GM21515 (cell line): ENCODE results near the gene ZCCHC3.

Source experiments
- ATAC-seq: cut with Tn5 transposase; IDR thresholded peaks from one replicate; pipeline ENCODE4 v1.9.1; 2021; ENCODE audit not compliant: unreplicated experiment

The ZCCHC3 gene

GRCh38 chr20:278607-279571 lies 18.5 kb upstream of the ZCCHC3 start:
- no peak for ATAC-seq

GRCh38 chr20:284172-284571 lies 13.2 kb upstream of the ZCCHC3 start:
- ATAC-seq = no peak

GRCh38 chr20:286508-286907 lies 10.9 kb upstream of the ZCCHC3 start:
- ATAC-seq = no peak

GRCh38 chr20:288956-289692 lies 8.2 kb upstream of the ZCCHC3 start:
- ATAC-seq = no peak

GRCh38 chr20:289693-290083 lies 7.7 kb upstream of the ZCCHC3 start:
- ATAC-seq = no peak

- ATAC-seq = peak; percentile 83
Observed at GRCh38 chr20:290084-290831, 7.1 kb upstream of the ZCCHC3 start, which contains the start of gene C20orf96. Gene C20orf96 (minus strand): TSS chr20:290750. CDS start chr20:290610, 140 bp downstream.

GRCh38 chr20:294602-295001 lies 2.8 kb upstream of the ZCCHC3 start:
- ATAC-seq = no peak

GRCh38 chr20:295804-296203 lies 1.6 kb upstream of the ZCCHC3 start:
- no peak for ATAC-seq

- peak; percentile 24 for ATAC-seq
Observed at GRCh38 chr20:297925-298775, 780 bp downstream of the ZCCHC3 start.

- no peak for ATAC-seq
Observed at GRCh38 chr20:298776-299391, 1.5 kb downstream of the ZCCHC3 start.

- ATAC-seq = no peak
Observed at GRCh38 chr20:300345-300990, 3.1 kb downstream of the ZCCHC3 start.

- no peak for ATAC-seq
Observed at GRCh38 chr20:301886-302848, 4.8 kb downstream of the ZCCHC3 start.

GRCh38 chr20:305745-306144 lies 8.4 kb downstream of the ZCCHC3 start:
- ATAC-seq = no peak

GRCh38 chr20:308427-309038 lies 11.2 kb downstream of the ZCCHC3 start:
- no peak for ATAC-seq

GRCh38 chr20:309306-309840 lies 12.0 kb downstream of the ZCCHC3 start:
- no peak for ATAC-seq

- ATAC-seq = peak; percentile 98
Observed at GRCh38 chr20:309841-310644, 12.7 kb downstream of the ZCCHC3 start.

GRCh38 chr20:310645-311044 lies 13.3 kb downstream of the ZCCHC3 start:
- ATAC-seq = no peak
